ENCODE results near the gene UGDH. TPM values are rescaled to one million over a fixed set of nuclear protein-coding genes. Genes with fewer than 3 reads are reported as not detected.

The UGDH gene
- total RNA-seq, 1 donor from 2014 or later, result 93.9 TPM

DNA sequence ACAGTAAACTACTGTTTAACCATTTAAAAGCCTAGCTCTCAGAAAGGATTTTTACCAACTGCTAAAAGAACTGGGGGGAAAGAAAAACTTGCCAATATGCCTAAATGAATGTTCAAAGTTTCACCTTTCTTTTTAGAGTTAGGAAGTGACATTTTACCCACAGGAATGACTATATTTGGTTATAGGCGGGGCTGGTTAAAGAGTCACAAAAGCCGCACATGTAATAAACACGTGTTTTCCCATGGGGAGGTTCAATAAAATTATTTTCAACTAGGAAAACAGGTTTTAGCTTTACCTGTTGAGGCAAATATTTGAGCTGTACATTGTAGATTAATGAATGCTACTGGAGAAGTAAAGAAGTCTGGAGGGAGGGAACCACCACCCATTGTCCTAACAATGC lies 41.6 kb upstream of the UGDH start:
- DNase-seq (ENCODE audit: low spot score), result no peak
- H3K9me3 Mint-ChIP-seq (ENCODE audit: unreplicated experiment), result no peaks in the 10 kb centered on the region
- H3K4me3 Mint-ChIP-seq (ENCODE audit: unreplicated experiment), result no peak overlapping the region
- H3K36me3 Mint-ChIP-seq (ENCODE audit: low read depth, unreplicated experiment), result peaks cover 16% of the 10 kb centered on the region
- H3K4me1 Mint-ChIP-seq (ENCODE audit: unreplicated experiment), result peaks cover 4% of the 10 kb centered on the region
- H3K27ac Mint-ChIP-seq (ENCODE audit: unreplicated experiment), result no peak overlapping the region
- TF ChIP-seq, protein P1, sequence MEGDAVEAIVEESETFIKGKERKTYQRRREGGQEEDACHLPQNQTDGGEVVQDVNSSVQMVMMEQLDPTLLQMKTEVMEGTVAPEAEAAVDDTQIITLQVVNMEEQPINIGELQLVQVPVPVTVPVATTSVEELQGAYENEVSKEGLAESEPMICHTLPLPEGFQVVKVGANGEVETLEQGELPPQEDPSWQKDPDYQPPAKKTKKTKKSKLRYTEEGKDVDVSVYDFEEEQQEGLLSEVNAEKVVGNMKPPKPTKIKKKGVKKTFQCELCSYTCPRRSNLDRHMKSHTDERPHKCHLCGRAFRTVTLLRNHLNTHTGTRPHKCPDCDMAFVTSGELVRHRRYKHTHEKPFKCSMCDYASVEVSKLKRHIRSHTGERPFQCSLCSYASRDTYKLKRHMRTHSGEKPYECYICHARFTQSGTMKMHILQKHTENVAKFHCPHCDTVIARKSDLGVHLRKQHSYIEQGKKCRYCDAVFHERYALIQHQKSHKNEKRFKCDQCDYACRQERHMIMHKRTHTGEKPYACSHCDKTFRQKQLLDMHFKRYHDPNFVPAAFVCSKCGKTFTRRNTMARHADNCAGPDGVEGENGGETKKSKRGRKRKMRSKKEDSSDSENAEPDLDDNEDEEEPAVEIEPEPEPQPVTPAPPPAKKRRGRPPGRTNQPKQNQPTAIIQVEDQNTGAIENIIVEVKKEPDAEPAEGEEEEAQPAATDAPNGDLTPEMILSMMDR (IDR thresholded peaks at IDR 0.05; ENCODE audit: unreplicated experiment), result no peak
- H3K27me3 Mint-ChIP-seq (ENCODE audit: unreplicated experiment), result no peaks in the 10 kb centered on the region

DNA sequence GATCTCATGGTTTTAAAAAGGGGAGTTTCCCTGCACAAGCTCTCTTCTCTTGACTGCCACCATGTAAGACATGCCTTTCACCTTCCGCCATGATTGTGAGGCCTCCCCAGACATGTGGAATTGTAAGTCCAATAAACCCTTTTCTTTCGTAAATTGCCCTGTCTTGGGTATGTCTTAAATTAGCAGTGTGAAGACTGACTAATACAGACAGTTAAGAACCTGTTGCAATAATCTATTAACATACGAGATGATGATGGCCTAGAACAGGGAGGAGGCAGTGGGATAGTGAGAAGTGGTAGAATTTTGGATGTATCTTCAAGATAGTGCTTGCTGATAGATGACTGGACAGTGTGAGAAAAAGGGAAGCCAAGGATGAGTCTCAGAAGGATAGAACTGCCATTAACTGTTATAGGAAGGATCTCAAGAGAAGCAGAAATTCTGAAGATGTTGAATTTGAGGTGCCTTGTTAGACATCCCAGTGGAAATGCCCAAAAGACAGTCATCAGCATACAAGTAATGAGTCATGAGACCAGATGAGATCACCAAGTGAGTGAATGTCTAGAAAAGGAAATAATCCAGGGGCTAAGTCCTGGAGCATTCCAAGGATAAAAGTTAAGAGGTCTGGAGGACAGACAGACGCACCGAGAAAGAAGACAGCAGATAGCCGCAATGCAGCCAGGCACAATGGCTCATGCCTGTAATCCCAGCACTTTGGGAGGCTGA lies 38.8 kb upstream of the UGDH start:
- H3K4me1 Mint-ChIP-seq (ENCODE audit: unreplicated experiment), result peaks cover 4% of the 10 kb centered on the region
- H3K36me3 Mint-ChIP-seq (ENCODE audit: low read depth, unreplicated experiment), result peaks cover 22% of the 10 kb centered on the region
- no peak overlapping the region for H3K27ac Mint-ChIP-seq (ENCODE audit: unreplicated experiment)
- H3K27me3 Mint-ChIP-seq (ENCODE audit: unreplicated experiment), result no peaks in the 10 kb centered on the region
- no peak for DNase-seq (ENCODE audit: low spot score)
- TF ChIP-seq, protein P1 (IDR thresholded peaks at IDR 0.05; ENCODE audit: unreplicated experiment), result no peak
- H3K9me3 Mint-ChIP-seq (ENCODE audit: unreplicated experiment), result no peaks in the 10 kb centered on the region
- H3K4me3 Mint-ChIP-seq (ENCODE audit: unreplicated experiment), result no peak overlapping the region

DNA sequence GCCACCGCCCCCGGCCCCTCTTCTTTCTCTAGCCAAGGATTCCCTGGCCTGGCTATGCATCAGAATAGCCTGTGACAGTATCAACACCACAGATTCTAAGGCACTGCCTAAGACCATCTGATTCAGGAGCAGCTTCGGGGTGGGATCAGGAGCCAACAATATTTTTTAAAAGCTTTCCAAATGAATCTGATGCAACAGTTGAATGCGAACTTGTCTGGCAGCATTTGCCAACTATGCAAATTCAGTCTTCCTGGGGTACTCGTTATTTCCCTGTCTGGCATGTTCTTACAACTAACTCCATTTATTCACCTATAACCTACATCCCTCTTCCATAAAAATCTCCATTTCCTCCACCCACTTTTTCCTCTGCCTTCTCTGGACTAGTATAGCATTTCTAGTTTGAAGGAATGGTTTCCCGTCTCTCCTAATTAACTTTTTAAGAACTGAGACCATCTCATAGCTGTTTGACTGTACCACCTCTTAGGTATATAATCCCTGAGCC lies 36.2 kb upstream of the UGDH start:
- peaks cover 14% of the 10 kb centered on the region for H3K4me1 Mint-ChIP-seq (ENCODE audit: unreplicated experiment)
- no peak overlapping the region for H3K27ac Mint-ChIP-seq (ENCODE audit: unreplicated experiment)

DNA sequence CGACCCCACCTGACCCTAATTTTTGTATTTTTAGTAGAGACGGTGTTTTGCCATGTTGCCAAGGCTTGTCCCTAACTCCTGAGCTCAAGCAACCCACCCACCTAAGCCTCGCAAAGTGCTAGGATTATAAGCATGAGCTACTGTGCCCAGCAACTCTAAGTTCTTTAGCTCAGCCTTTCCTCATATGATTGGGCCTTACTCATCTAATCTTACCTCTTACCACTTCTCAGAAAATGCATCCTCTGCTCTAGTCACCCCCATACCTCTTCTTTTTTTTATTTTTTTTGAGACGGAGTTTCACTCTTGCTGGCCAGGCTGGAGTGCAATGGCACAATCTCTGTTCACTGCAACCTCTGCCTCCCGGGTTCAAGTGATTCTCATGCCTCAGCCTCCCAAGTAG lies 35.6 kb upstream of the UGDH start:
- peaks cover 22% of the 10 kb centered on the region for H3K36me3 Mint-ChIP-seq (ENCODE audit: low read depth, unreplicated experiment)
- DNase-seq (ENCODE audit: low spot score), result no peak
- H3K27me3 Mint-ChIP-seq (ENCODE audit: unreplicated experiment), result peaks cover 2% of the 10 kb centered on the region
- no peak overlapping the region for H3K27ac Mint-ChIP-seq (ENCODE audit: unreplicated experiment)
- TF ChIP-seq, protein P1 (IDR thresholded peaks at IDR 0.05; ENCODE audit: unreplicated experiment), result no peak
- H3K4me1 Mint-ChIP-seq (ENCODE audit: unreplicated experiment), result peaks cover 15% of the 10 kb centered on the region
- H3K4me3 Mint-ChIP-seq (ENCODE audit: unreplicated experiment), result no peak overlapping the region
- no peaks in the 10 kb centered on the region for H3K9me3 Mint-ChIP-seq (ENCODE audit: unreplicated experiment)

More for the DNA sequence above, 36.2 kb upstream of the UGDH start:
- TF ChIP-seq, protein P1 (IDR thresholded peaks at IDR 0.05; ENCODE audit: unreplicated experiment), result no peak
- Mint-ChIP-seq H3K4me3 (ENCODE audit: unreplicated experiment) (no peak overlapping the region), H3K27me3 (ENCODE audit: unreplicated experiment) (peaks cover 1% of the 10 kb centered on the region), H3K36me3 (ENCODE audit: low read depth, unreplicated experiment) (peaks cover 22% of the 10 kb centered on the region), H3K9me3 (ENCODE audit: unreplicated experiment) (no peaks in the 10 kb centered on the region)
- no peak for DNase-seq (ENCODE audit: low spot score)

DNA sequence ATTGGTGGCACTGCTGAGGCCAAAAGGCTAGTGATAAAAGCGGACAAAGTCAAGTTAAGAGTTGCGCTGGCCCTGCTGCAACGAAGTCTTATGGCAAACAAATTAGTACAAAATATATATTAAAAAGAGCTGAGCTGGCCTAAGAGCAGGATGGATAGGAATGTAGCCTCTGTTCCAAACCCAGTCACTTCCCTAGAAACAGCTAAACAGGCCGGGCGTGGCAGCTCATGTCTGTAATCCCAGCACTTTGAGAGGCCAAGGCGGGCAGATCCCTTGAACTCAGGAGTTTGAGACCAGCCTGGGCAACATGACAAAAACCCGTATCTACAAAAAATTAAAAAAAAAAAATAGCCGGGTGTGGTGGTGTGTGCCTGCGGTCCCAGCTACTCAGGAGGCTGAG lies 32.4 kb upstream of the UGDH start:
- peaks cover 2% of the 10 kb centered on the region for H3K27me3 Mint-ChIP-seq (ENCODE audit: unreplicated experiment)
- peaks cover 9% of the 10 kb centered on the region for H3K36me3 Mint-ChIP-seq (ENCODE audit: low read depth, unreplicated experiment)
- DNase-seq (ENCODE audit: low spot score), result no peak
- no peaks in the 10 kb centered on the region for H3K9me3 Mint-ChIP-seq (ENCODE audit: unreplicated experiment)
- H3K27ac Mint-ChIP-seq (ENCODE audit: unreplicated experiment), result peak overlapping the region; percentile 98
- TF ChIP-seq, protein P1 (IDR thresholded peaks at IDR 0.05; ENCODE audit: unreplicated experiment), result no peak
- H3K4me3 Mint-ChIP-seq (ENCODE audit: unreplicated experiment), result no peak overlapping the region
- H3K4me1 Mint-ChIP-seq (ENCODE audit: unreplicated experiment), result peaks cover 15% of the 10 kb centered on the region
